ENCODE data around the gene ELK1. TPM values are rescaled to one million over a fixed set of nuclear protein-coding genes. Genes with fewer than 3 reads are reported as not detected.

ELK1 gene
- total RNA-seq, 1 donor from 2014 or later: 35.0 TPM

DNA sequence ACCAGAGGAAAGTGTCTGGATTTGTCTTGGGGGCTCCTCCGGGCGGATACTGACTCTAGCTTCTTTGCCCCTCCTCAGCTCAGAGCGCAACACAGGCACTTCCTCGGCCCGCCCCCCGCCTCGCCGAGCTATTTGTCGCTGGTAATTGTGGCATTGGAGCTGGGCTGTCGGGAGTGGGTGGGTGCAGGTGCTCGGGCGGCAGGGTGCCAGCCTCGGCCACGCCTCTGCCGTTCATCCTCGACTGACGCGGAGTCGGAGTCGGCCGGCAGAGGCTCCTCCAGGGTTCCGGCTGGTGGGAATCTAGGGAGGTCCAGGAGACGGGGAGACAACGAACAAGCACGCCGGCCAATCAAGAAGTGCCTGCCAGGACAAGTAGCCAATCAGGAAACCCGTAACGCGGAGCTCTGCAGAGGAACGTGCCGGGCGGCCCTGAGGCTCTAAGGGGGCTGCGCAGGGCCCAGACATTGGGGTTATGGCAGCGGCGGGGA, 26.8 kb downstream of the ELK1 start:
- H3K27me3 Mint-ChIP-seq (ENCODE audit: low read depth): peaks cover 46% of the 10 kb centered on the region
- peak overlapping the region; percentile 65 for H3K4me3 Mint-ChIP-seq
- peak; percentile 46 to 61 for DNase-seq (ENCODE audit: low spot score in 2 of 2, unreplicated experiment in 2 of 2)
- H3K4me1 Mint-ChIP-seq: no peaks in the 10 kb centered on the region
- H3K27ac Mint-ChIP-seq: no peak overlapping the region
- no peaks in the 10 kb centered on the region for H3K36me3 Mint-ChIP-seq
- TF ChIP-seq, protein P1, sequence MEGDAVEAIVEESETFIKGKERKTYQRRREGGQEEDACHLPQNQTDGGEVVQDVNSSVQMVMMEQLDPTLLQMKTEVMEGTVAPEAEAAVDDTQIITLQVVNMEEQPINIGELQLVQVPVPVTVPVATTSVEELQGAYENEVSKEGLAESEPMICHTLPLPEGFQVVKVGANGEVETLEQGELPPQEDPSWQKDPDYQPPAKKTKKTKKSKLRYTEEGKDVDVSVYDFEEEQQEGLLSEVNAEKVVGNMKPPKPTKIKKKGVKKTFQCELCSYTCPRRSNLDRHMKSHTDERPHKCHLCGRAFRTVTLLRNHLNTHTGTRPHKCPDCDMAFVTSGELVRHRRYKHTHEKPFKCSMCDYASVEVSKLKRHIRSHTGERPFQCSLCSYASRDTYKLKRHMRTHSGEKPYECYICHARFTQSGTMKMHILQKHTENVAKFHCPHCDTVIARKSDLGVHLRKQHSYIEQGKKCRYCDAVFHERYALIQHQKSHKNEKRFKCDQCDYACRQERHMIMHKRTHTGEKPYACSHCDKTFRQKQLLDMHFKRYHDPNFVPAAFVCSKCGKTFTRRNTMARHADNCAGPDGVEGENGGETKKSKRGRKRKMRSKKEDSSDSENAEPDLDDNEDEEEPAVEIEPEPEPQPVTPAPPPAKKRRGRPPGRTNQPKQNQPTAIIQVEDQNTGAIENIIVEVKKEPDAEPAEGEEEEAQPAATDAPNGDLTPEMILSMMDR (IDR thresholded peaks at IDR 0.05; ENCODE audit: unreplicated experiment): no peak
- peaks cover 10% of the 10 kb centered on the region for H3K9me3 Mint-ChIP-seq

- H3K9me3 Mint-ChIP-seq: peaks cover 9% of the 10 kb centered on the region
- H3K27me3 Mint-ChIP-seq (ENCODE audit: low read depth): peaks cover 59% of the 10 kb centered on the region
- no peak for DNase-seq (ENCODE audit: low spot score in 2 of 2, unreplicated experiment in 2 of 2)
- no peak overlapping the region for H3K27ac Mint-ChIP-seq
- no peak overlapping the region for H3K4me3 Mint-ChIP-seq
- H3K36me3 Mint-ChIP-seq: no peaks in the 10 kb centered on the region
- TF ChIP-seq, protein P1 (IDR thresholded peaks at IDR 0.05; ENCODE audit: unreplicated experiment): no peak
- no peaks in the 10 kb centered on the region for H3K4me1 Mint-ChIP-seq
Measured at GRCh38 chrX:47621851-47622250, 28.5 kb downstream of the ELK1 start.

DNA sequence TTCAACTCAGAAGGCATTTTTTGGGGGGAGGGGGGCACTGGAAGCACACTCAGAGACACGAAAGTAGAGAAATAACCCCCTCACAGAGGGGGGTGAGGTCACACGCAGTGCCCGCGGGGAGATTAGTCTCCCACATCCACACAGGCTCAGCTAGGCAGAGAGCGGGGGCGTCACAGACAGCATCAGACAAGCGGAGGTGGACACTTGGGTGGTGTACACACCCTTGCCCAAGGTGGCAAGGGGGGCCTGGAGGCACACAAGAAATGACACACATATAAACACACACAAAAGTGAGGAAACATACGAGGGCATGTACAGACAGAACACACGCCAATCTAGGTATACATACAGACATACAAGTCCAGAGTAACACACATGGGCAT, 30.1 kb downstream of the ELK1 start:
- no peaks in the 10 kb centered on the region for H3K36me3 Mint-ChIP-seq

GRCh38 chrX:47619486-47620302, 30.7 kb downstream of the ELK1 start, which contains the start of gene SYN1:
Gene SYN1 (minus strand): TSS chrX:47619857. CDS start chrX:47619728, 129 bp downstream.
- Mint-ChIP-seq H3K4me3 (no peak within 1 kb of the TSS), H3K9me3 (peaks cover 9% of the 10 kb centered on the region), H3K4me1 (no peaks in the 10 kb centered on the region), H3K36me3 (no peaks in the 10 kb centered on the region), H3K27me3 (ENCODE audit: low read depth) (peaks cover 66% of the 10 kb centered on the region), H3K27ac (no peak within 1 kb of the TSS)
- TF ChIP-seq, protein P1 (IDR thresholded peaks at IDR 0.05; ENCODE audit: unreplicated experiment): no peak
- DNase-seq (ENCODE audit: low spot score in 2 of 2, unreplicated experiment in 2 of 2): peak; percentile 77 to 87

More for the DNA sequence above, 30.1 kb downstream of the ELK1 start:
- no peak for DNase-seq (ENCODE audit: low spot score in 2 of 2, unreplicated experiment in 2 of 2)
- H3K9me3 Mint-ChIP-seq: peaks cover 9% of the 10 kb centered on the region
- H3K4me1 Mint-ChIP-seq: no peaks in the 10 kb centered on the region
- TF ChIP-seq, protein P1 (IDR thresholded peaks at IDR 0.05; ENCODE audit: unreplicated experiment): no peak
- no peak overlapping the region for H3K27ac Mint-ChIP-seq
- no peak overlapping the region for H3K4me3 Mint-ChIP-seq
- H3K27me3 Mint-ChIP-seq (ENCODE audit: low read depth): peaks cover 68% of the 10 kb centered on the region

GRCh38 chrX:47618923-47619485, 31.4 kb downstream of the ELK1 start:
- H3K36me3 Mint-ChIP-seq: no peaks in the 10 kb centered on the region
- TF ChIP-seq, protein P1 (IDR thresholded peaks at IDR 0.05; ENCODE audit: unreplicated experiment): no peak
- peaks cover 63% of the 10 kb centered on the region for H3K27me3 Mint-ChIP-seq (ENCODE audit: low read depth)
- H3K9me3 Mint-ChIP-seq: peaks cover 9% of the 10 kb centered on the region
- no peak overlapping the region for H3K4me3 Mint-ChIP-seq
- H3K27ac Mint-ChIP-seq: no peak overlapping the region
- no peak for DNase-seq (ENCODE audit: low spot score in 2 of 2, unreplicated experiment in 2 of 2)
- H3K4me1 Mint-ChIP-seq: no peaks in the 10 kb centered on the region
